ENCODE results near the gene MEGF10.

GRCh38 chr5:127400946-127401670 lies 110.5 kb downstream of the MEGF10 start:
- TF ChIP-seq POLR2A (IDR thresholded peaks at IDR 0.05; ENCODE audit: low read depth, low read length): no peak
- TF ChIP-seq POLR2AphosphoS5 (IDR thresholded peaks at IDR 0.05; ENCODE audit: low read depth, low read length): no peak

Data from GM12892 (cell line).